ENCODE results near the gene HK1.

DNA sequence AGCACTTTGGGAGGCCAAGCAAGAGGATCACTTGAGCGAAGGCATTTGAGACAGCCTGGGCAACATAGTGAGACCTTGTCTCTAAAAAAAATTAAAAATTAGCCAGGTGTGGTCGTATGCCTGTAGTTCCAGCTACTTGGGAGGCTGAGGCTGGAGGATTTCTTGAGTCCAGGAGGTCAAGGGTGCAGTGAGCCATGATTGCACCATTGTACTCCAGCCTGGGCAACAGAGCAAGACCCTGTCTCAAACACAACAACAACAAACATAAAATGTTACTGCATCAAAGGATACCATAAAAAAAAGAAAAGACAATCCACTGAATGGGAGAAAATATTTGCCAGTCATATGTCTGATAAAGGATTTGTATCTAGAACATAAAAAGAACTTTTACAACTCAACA lies 77.9 kb downstream of the HK1 start:
- TF ChIP-seq, protein P1, sequence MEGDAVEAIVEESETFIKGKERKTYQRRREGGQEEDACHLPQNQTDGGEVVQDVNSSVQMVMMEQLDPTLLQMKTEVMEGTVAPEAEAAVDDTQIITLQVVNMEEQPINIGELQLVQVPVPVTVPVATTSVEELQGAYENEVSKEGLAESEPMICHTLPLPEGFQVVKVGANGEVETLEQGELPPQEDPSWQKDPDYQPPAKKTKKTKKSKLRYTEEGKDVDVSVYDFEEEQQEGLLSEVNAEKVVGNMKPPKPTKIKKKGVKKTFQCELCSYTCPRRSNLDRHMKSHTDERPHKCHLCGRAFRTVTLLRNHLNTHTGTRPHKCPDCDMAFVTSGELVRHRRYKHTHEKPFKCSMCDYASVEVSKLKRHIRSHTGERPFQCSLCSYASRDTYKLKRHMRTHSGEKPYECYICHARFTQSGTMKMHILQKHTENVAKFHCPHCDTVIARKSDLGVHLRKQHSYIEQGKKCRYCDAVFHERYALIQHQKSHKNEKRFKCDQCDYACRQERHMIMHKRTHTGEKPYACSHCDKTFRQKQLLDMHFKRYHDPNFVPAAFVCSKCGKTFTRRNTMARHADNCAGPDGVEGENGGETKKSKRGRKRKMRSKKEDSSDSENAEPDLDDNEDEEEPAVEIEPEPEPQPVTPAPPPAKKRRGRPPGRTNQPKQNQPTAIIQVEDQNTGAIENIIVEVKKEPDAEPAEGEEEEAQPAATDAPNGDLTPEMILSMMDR (IDR thresholded peaks at IDR 0.05; ENCODE audit: low read depth, low read length, missing input control): no peak
- TF ChIP-seq, protein P2, sequence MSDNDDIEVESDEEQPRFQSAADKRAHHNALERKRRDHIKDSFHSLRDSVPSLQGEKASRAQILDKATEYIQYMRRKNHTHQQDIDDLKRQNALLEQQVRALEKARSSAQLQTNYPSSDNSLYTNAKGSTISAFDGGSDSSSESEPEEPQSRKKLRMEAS (IDR thresholded peaks at IDR 0.05): no peak
- TF ChIP-seq TAF1 (conservative IDR thresholded peaks at IDR 0.05): no peak
- TF ChIP-seq, protein P3, sequence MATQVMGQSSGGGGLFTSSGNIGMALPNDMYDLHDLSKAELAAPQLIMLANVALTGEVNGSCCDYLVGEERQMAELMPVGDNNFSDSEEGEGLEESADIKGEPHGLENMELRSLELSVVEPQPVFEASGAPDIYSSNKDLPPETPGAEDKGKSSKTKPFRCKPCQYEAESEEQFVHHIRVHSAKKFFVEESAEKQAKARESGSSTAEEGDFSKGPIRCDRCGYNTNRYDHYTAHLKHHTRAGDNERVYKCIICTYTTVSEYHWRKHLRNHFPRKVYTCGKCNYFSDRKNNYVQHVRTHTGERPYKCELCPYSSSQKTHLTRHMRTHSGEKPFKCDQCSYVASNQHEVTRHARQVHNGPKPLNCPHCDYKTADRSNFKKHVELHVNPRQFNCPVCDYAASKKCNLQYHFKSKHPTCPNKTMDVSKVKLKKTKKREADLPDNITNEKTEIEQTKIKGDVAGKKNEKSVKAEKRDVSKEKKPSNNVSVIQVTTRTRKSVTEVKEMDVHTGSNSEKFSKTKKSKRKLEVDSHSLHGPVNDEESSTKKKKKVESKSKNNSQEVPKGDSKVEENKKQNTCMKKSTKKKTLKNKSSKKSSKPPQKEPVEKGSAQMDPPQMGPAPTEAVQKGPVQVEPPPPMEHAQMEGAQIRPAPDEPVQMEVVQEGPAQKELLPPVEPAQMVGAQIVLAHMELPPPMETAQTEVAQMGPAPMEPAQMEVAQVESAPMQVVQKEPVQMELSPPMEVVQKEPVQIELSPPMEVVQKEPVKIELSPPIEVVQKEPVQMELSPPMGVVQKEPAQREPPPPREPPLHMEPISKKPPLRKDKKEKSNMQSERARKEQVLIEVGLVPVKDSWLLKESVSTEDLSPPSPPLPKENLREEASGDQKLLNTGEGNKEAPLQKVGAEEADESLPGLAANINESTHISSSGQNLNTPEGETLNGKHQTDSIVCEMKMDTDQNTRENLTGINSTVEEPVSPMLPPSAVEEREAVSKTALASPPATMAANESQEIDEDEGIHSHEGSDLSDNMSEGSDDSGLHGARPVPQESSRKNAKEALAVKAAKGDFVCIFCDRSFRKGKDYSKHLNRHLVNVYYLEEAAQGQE (IDR thresholded peaks at IDR 0.05): no peak
- TF ChIP-seq, protein P4, sequence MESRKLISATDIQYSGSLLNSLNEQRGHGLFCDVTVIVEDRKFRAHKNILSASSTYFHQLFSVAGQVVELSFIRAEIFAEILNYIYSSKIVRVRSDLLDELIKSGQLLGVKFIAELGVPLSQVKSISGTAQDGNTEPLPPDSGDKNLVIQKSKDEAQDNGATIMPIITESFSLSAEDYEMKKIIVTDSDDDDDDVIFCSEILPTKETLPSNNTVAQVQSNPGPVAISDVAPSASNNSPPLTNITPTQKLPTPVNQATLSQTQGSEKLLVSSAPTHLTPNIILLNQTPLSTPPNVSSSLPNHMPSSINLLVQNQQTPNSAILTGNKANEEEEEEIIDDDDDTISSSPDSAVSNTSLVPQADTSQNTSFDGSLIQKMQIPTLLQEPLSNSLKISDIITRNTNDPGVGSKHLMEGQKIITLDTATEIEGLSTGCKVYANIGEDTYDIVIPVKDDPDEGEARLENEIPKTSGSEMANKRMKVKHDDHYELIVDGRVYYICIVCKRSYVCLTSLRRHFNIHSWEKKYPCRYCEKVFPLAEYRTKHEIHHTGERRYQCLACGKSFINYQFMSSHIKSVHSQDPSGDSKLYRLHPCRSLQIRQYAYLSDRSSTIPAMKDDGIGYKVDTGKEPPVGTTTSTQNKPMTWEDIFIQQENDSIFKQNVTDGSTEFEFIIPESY (IDR thresholded peaks at IDR 0.05): no peak
- no peak for TF ChIP-seq RAD21 (IDR thresholded peaks at IDR 0.05)
- no peak for TF ChIP-seq EGR1 (IDR thresholded peaks at IDR 0.05; ENCODE audit: low read depth in 2 of 2)
- no peak for TF ChIP-seq JUND (IDR thresholded peaks at IDR 0.05)
- no peak for TF ChIP-seq SP1 (IDR thresholded peaks at IDR 0.05)
- TF ChIP-seq YY1 (IDR thresholded peaks at IDR 0.05): no peak
- TF ChIP-seq FOXA1 (IDR thresholded peaks at IDR 0.05): no peak
- TF ChIP-seq RXRA (IDR thresholded peaks at IDR 0.05): no peak

Data from liver (tissue), 3 donors.